ENCODE results near the gene BHLHA15.

Gene BHLHA15

DNA sequence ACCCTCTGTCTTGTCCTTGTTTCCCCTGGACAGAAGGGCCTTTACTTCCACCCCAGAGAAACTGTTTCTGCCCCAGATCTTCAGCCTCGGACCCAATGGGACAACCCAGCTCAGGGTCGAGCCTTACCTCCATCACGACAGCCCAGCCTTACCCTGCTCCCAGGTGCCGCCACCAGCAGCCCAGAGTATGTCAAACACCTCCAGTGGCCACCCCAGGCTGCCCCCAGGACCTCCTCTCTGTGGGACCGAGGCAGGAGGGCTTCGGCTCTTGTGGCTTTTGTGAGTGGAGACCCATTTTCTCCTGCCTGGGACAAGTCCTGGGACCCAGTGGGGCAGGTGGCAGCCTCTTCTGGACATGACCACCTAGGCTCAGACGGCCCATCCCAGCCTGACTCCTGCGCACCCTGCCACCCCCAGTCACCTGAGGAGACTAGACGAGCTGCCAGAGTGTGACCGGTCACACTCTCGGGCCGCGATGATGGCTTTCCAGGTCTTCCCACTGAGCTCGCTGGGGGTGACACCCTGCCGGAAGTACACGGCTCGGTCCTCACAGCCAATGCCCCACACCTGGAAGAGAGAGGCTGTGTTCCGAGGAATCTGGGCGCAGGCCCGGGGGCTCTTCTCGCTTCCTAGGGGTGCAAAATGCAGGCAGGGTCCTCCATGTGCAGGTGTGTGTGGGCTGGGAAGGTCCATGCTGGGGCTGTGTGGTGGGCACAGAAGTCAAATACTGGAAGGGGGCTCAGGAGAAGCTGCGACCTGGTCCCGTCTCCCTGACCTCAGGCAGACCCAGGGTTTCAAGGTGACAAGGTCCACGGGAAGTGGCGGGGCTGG lies 25.3 kb downstream of the BHLHA15 start:
- TF ChIP-seq, protein P1, sequence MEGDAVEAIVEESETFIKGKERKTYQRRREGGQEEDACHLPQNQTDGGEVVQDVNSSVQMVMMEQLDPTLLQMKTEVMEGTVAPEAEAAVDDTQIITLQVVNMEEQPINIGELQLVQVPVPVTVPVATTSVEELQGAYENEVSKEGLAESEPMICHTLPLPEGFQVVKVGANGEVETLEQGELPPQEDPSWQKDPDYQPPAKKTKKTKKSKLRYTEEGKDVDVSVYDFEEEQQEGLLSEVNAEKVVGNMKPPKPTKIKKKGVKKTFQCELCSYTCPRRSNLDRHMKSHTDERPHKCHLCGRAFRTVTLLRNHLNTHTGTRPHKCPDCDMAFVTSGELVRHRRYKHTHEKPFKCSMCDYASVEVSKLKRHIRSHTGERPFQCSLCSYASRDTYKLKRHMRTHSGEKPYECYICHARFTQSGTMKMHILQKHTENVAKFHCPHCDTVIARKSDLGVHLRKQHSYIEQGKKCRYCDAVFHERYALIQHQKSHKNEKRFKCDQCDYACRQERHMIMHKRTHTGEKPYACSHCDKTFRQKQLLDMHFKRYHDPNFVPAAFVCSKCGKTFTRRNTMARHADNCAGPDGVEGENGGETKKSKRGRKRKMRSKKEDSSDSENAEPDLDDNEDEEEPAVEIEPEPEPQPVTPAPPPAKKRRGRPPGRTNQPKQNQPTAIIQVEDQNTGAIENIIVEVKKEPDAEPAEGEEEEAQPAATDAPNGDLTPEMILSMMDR (conservative IDR thresholded peaks at IDR 0.05; ENCODE audit: control insufficient read depth, insufficient read depth, low read depth, low read length) = no peak
- DNase-seq (ENCODE audit: low read depth) = no peak
- H3K4me3 ChIP-seq (ENCODE audit: control insufficient read depth, low read depth, low read length) = no peak overlapping the region

DNA sequence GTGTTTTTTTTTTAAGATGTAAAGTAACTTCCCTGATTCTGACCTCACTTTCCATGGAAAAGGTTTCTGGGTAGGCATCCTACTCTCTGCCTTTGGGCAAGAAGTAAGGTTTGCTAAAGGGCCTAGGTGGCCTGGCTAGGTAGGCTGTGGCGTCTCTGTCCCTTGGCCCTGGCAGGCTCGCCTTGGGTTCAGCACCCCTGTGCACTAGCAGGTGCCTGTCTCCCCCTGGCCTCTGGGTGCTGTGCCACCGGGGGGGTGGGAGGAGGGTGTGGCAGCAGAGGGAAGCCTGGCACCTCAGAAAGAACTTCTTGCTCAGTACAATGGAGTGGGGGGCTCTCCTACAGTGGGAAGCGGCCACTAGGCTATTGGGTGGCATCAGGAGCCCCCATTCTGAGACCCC lies 26.8 kb downstream of the BHLHA15 start:
- H3K4me3 ChIP-seq (ENCODE audit: control insufficient read depth, low read depth, low read length) = no peak overlapping the region
- TF ChIP-seq, protein P1 (conservative IDR thresholded peaks at IDR 0.05; ENCODE audit: control insufficient read depth, insufficient read depth, low read depth, low read length) = no peak
- no peak for DNase-seq (ENCODE audit: low read depth)

DNA sequence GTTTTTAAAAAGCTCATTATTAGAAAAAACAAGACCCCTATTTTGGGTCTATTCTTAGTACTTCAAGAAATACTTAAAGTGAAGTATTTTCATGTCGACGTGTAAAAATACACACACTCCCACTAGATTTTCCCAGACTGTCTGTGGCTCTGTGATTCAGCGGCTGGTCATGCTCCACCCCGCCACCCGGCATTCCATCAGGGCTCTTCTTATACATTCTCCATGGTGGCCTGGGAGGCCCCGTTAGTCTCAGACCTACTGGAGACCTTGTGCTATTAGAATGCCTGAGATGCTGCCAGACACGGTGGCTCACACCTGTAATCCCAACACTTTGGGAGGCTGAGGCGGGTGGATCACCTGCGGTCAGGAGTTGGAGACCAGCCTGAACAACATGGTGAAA lies 27.7 kb downstream of the BHLHA15 start:
- H3K4me3 ChIP-seq (ENCODE audit: control insufficient read depth, low read depth, low read length) = no peak overlapping the region
- TF ChIP-seq, protein P1 (conservative IDR thresholded peaks at IDR 0.05; ENCODE audit: control insufficient read depth, insufficient read depth, low read depth, low read length) = no peak
- no peak for DNase-seq (ENCODE audit: low read depth)

DNA sequence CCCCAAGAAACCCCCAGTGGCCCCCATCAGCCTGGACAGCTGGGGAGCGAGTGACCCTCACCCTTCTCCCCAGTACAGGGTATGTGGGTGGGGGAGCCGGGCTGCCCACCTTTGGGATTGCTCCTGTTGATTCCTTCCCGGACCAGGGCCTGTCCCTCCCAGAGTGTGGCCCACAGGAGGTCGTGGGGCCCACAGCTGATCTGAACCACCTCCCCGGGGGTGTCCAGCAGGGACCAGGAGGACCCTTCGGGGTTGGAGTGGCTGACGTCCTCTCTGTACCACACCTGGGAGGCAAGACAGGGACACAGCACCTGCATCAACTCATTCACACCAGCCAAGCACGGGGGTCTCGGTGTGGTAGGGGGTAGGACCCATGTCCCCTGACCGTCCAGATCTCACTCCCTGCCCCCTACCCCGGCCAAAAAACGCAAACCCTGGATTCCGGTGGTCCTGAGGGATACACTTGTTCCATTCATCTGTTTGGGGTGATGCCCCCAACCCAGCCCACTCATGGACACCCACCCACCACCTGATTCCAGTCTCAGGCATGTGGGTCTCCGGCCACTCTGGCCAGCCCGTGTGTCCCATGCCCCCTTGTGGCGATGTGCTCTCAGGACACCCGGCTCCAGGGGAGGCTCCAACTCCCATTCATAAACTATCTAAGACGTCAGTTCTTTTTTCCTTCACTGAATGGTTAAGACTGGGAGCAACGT lies 29.9 kb downstream of the BHLHA15 start:
- peak; percentile 40 for DNase-seq (ENCODE audit: low read depth)
- TF ChIP-seq, protein P1 (conservative IDR thresholded peaks at IDR 0.05; ENCODE audit: control insufficient read depth, insufficient read depth, low read depth, low read length) = peak; percentile 72
- no peak overlapping the region for H3K4me3 ChIP-seq (ENCODE audit: control insufficient read depth, low read depth, low read length)

DNA sequence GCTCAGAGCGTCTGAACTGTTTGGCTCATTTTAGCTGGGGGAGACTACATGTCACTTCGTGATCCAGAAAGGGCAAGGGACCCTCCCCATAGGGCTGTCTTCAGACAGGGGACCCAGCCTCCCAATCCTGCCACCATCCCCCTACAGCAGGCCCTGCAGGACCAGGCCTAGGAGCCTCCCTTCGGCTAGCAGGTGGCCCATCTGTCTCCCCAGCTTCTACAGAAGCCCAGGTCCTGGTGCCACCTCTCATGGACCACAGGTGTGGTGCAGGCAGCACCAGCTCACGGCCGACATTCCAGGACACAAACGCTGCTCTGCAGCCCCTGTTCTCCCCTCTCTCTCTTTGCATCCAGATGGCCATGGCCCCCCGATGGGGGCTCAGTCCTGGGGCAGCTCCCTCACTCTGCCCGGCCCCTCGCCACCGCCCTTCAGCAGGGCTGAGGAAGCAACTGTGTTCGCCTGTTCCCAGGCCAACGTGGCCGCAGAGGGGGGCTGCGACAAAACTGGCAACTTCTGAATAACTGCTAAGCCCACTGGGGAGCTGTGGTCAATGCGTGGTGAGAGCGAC lies 30.5 kb downstream of the BHLHA15 start:
- TF ChIP-seq, protein P1 (conservative IDR thresholded peaks at IDR 0.05; ENCODE audit: control insufficient read depth, insufficient read depth, low read depth, low read length) = no peak
- DNase-seq (ENCODE audit: low read depth) = no peak
- H3K4me3 ChIP-seq (ENCODE audit: control insufficient read depth, low read depth, low read length) = no peak overlapping the region

DNA sequence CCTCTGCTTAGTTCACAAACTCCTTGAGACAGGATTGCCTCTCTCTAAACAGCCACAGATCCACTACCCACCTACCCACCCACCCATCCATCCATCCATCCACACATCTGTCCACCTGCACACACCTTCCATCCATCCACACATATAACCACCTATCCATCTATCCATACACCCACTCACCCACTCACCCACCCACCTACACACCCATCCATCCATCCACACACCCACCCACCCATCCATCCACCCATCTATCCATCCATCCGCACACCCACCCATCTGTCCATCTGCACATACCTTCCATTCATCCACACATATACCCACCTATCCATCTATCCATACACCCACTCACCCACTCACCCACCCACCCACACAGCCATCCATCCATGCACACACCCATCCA lies 31.1 kb downstream of the BHLHA15 start:
- H3K4me3 ChIP-seq (ENCODE audit: control insufficient read depth, low read depth, low read length) = no peak overlapping the region
- TF ChIP-seq, protein P1 (conservative IDR thresholded peaks at IDR 0.05; ENCODE audit: control insufficient read depth, insufficient read depth, low read depth, low read length) = no peak
- DNase-seq (ENCODE audit: low read depth) = no peak

Measured in fibroblast of mammary gland (primary cell).